Stimulated activated CD8-positive, alpha-beta memory T cell treated with anti-CD3 and anti-CD28 coated beads, Interleukin-7, amount 100 ng/mL, for 1 hour (primary cell): ENCODE results near the gene NSUN6.

ENCODE experiments used
- DNase-seq, 2 donors: peaks; one replicate each; pipeline ENCODE4 v3.0.0-alpha.2; 2020; ENCODE audit warnings: low read depth in 2 of 2

NSUN6 gene

GRCh38 chr10:18561861-18562551 lies 89.4 kb downstream of the NSUN6 start:
- no peak for DNase-seq

DNA sequence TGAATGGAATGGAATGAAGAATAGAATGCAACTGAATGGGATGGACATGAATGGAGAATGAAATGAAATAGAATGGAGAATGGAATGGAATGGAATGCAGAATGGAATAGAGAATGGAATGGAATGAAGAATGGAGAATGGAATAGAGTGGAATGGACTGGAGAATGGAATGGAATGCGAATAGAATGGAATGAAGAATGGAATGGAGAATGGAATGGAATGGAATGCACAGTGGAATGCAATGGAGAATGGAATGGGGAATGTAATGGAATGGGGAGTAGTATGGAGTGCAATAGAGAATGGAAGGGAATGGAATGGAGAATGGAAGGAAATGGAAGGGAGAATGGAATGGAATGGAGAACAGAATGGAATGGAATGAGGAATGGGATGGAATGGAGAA lies 93.4 kb downstream of the NSUN6 start:
- no peak for DNase-seq

DNA sequence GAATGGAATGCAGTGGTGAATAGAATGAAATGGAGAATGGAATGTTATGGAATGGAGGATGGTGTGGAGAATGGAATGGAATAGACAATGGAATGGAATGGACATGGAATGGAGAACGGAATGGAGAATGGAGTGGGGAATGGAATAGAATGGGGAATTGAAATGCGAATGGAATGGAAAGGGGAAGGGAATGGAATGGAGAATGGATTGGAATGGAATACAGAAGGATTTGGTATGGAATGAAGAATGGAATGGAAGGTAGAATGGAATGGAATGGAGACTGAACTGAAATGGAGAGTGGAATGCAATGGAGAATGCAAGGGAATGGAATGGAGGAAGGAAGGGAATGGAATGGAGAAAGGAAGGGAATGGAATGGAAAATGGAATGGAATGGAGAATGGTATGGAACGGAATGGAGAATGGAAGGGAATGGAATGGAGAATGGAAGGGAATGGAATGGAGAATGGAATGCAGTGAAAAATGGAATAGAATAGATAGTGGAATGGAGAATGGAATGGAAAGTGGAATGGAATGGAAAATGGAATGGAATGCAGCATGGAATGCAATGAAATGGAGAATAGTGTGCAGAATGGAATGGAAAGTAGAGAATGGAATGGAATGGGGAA lies 94.8 kb downstream of the NSUN6 start:
- no peak for DNase-seq

- DNase-seq = no peak
Measured at GRCh38 chr10:18554479-18554878, 96.9 kb downstream of the NSUN6 start.

GRCh38 chr10:18551473-18551872 lies 99.9 kb downstream of the NSUN6 start:
- no peak for DNase-seq

GRCh38 chr10:18549105-18549504 lies 102.3 kb downstream of the NSUN6 start:
- DNase-seq = no peak

DNA sequence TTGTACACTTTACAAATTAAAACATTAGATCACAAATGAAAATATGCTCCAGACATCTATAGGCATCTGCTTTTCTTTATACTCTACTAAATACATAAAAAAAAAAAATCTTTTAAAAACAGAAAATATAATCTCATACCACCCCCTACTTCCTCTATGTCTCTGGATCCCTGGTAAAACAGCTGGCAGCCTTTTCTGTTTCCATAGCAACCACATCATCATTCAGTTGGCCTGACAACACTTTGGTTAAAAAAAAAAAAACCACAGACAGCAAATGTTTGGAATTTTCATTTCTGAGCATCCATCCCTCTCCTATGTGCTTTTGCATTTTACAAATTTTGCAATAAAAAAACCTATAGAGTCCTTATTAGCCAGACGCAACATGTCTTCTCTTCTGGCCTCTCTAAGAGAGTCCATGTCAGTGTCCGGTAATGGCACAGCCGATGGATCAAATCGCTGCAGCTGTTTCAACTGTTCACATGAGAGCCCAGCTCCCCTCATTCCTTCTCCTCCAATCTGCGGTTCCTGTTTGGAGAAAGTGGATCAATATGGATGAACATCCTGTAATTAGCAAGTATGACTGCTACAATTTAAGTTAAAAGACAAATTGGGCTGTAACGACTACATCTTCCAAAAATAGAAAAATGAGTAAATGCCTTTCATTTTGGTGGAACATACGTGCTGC lies 105.6 kb downstream of the NSUN6 start:
- DNase-seq = no peak

- no peak for DNase-seq
Measured at GRCh38 chr10:18542832-18543231, 108.6 kb downstream of the NSUN6 start.

- no peak for DNase-seq
Measured at GRCh38 chr10:18540195-18540594, 111.2 kb downstream of the NSUN6 start.

GRCh38 chr10:18539335-18539734 lies 112.1 kb downstream of the NSUN6 start:
- no peak for DNase-seq

DNA sequence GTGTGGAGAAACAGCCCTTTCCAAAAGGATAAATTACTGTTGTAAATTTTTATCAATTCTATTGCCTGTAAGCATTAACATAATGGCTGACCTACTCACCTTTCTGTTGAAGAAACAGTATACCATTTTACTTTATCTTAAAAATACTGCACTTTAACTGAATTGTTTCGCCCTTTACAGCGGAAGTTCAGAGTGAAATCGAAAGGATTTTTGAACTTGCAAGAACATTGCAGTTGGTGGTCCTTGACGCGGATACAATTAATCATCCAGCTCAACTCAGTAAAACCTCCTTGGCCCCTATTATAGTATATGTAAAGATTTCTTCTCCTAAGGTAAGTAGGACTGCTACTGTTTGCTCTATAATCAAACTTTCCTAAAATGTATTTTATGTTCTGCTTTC lies 117.5 kb downstream of the NSUN6 start:
- DNase-seq = no peak

DNA sequence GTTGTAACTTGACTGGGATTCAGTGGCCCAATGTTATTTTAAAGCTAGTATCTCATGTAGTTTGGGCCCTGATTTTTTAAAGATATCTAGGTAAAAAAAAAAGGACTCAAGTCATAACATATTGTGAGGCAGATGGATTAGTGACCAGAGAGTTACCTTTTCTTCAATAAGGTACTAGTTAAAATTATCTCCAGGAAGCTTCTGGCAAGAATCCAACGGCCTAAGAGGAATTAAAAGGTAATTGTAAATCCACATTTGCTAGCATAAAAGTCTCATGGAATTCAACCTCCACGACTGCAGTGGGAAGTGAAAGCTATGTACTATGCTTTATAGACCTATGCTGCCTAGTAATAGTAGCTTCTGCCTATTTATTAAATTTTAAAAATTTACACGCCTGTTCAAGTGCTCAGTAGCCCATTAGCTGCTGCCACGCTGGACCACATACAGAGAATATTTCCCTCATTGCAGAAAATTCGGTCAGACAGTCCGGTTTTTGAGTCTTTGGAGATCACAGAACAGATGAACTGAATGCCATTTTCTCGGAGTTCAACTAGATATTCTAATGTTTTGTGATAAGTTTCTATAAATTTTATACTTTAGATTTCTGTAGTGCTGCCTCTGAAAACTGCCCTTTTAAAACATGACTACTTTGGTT lies 118.4 kb downstream of the NSUN6 start:
- no peak for DNase-seq

DNA sequence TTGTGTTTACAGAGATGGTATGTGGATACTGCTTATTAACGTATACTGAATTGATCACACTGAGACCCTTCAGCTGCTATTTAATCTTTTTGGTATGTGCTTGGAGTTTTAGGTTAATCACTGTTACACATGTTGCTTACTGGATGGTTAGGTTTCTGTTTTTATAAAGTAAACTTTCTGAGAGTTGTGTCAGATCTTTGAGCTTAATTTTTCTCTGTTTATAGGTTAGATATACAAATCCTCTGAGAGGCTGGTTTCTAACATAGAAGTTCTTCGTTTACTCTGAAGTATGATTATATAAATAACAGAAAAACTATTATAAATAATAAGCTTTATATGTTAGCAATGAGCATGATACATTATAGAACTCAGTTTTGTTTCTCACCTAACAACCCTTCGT lies 123.1 kb downstream of the NSUN6 start:
- no peak for DNase-seq

- no peak for DNase-seq
Measured at GRCh38 chr10:18527687-18528086, 123.7 kb downstream of the NSUN6 start.

DNA sequence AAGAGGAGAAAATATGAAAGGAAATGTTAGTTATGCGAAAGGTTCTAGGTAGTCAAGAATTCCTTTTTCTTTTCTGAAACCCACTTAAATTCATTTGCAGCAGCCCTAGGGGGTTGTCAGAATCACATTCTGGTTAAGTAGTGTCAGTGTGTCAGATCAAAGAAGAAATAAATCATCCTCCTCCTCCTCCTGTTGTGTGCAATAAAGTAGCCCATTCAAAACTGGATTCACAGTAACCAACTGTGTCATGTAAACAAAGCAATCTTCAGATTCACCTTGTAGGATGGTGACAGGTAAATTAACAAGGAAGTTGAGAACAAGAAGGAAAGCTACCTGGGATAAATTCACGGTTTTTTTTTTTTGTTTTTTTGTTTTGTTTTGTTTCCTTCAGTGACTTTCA lies 127.5 kb downstream of the NSUN6 start:
- no peak for DNase-seq

DNA sequence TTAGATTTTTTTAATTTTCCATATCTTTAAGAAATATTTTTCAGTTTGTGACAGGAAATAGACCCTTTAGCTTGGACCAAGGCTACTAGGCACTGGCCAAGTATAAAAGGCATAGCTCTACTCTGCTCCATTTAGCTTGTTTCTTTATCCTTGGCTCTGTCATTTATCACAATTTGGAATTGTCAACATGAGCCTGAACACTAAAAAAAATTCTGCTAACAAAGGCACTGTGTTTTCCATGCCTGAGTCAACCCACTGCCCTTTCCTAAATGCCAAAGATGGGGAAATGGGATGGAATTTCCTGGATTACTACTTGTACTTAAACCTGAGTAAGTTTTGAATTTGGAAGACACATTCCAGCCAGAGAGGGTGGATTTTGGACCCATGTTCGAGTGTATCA lies 128.4 kb downstream of the NSUN6 start:
- DNase-seq = no peak

DNA sequence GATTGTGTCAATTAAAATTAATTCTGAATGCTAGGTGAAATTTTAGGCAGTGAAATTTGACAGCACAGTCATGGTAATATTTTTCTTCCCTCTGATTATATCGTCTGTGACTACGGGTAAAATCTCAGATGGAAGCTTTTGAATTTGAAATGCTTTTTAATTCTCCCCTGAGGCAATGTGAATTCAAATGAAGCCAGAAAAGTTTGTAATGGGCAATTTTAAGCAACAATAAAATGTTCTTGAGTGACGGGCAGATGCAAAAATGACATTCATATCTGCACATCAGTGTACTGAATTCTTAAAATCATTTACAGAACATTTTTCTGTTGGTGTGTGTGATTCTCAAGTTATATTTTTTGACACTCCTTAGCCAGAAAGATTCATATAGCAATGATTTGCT lies 134.5 kb downstream of the NSUN6 start:
- DNase-seq = no peak

DNA sequence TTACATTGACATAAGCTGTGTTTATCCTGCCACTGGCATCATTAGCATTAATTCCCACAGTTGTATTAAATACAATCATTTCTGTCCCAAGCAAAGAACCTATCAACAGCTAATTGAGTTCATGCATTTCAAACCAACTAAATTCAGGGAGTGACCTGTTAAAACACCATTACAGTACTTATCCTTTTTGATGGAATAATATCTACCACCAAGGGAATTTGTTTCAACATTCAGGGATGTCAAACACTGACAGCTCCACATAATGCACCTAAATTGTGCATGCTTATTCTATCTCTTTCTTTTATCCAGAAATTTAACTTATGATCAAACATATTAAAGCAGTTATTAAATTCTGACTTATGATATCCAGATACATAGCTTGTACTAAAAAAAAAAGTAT lies 136.8 kb downstream of the NSUN6 start:
- DNase-seq = no peak

DNA sequence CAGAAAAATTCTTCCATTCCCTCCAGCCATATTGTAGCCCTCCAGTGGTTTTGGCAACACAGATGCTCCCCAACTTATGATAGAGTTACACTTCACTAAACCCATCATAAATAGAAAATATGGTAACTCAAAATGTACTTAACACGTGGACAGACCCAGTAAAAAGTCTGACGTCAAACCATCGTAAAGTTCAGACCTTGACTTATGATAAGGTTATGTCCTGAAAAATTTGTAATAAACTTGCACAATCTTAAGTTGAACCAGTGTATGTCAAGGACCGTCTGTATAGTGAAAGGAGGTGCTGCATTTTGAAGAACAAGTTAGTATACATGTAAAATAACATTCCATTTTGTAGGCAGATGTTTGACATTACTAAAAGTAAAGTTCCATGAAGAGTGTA lies 142.8 kb downstream of the NSUN6 start:
- no peak for DNase-seq

GRCh38 chr10:18505456-18506118 lies 145.8 kb downstream of the NSUN6 start:
- no peak for DNase-seq

DNA sequence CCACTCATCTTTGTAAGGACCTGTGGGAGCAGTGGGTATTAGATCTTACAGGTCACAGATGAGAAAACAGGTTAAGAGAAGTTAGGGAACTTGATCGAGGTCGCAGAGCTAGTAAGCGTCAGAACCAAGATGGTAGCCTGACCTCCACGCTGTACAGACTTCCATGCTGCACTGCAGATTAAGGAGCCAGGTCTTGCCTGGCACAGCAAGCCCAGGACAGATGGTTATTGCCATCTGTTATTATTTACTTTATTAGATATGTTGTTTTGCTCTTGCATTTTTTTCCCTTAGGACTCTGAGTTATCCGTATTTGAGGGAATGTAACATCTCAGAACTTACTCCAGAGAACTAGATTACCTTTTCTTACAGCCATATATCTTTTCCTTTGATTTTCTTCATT lies 147.2 kb downstream of the NSUN6 start:
- no peak for DNase-seq

DNA sequence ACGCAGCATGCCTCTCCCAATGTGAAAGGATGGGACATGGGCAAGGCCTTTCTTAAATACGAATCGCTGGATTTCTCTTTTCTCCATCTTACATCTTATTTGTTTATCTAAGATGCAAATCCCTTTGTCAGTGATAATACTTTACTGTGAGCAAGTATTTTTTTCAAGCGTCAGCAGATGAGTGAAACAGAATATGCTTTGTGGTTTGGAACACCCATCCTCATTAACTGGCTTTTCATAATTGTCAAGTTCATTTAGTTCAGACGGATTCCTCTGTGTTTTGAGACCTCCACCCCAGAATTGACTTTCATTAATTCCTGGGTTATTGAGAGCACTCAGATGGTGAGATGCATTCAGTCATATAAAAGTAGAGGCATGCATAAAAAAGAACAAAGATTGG lies 149.8 kb downstream of the NSUN6 start:
- DNase-seq = no peak
